Tibial nerve (tissue), 4 donors: ENCODE data around the gene MRPL54. TPM values are rescaled to one million over a fixed set of nuclear protein-coding genes. Genes with fewer than 3 reads are reported as not detected.

Experiments used
- DNase-seq, 2 donors: peaks; one replicate each; pipeline ENCODE4 v3.0.0-alpha.2; 2019; ENCODE audit warnings: low spot score in 2 of 2
- H3K27ac ChIP-seq, 4 donors: fragments of 200-600 bp; sonication (generic) in 3 of 4; one replicate each; pipeline ENCODE4 v1.5.1; 2017 to 2019; ENCODE audit warnings: mild to moderate bottlenecking in 1 of 4
- H3K27me3 ChIP-seq, 2 donors: fragments of 200-600 bp; sonication (generic) in 1 of 2; one replicate each; pipeline versions ENCODE4 v1.5.1 to v1.6.0; 2017 to 2019
- H3K36me3 ChIP-seq, 3 donors: fragments of 200-600 bp; sonication (generic); one replicate each; pipeline ENCODE4 v1.5.1; 2018 to 2019
- H3K4me1 ChIP-seq, 4 donors: fragments of 200-600 bp; sonication (generic) in 3 of 4; one replicate each; pipeline ENCODE4 v1.5.1; 2017 to 2019
- H3K4me3 ChIP-seq, 4 donors: fragments of 200-600 bp; sonication (generic) in 3 of 4; one replicate each; pipeline ENCODE4 v1.5.1; 2017 to 2019; ENCODE audit warnings: mild to moderate bottlenecking in 1 of 4, moderate library complexity in 1 of 4
- H3K9me3 ChIP-seq, 4 donors: fragments of 200-600 bp; sonication (generic) in 3 of 4; one replicate each; pipeline ENCODE4 v1.5.1; 2017 to 2019
- EP300 ChIP-seq, 2 donors: sonication (generic); formaldehyde crosslinking; IDR thresholded peaks; one replicate each; pipeline ENCODE4 v1.6.1; 2017; ENCODE audit warnings: antibody characterized with exemption in 2 of 2, mild to moderate bottlenecking in 1 of 2
- POLR2A ChIP-seq, 2 donors: fragments of 450-650 bp; IDR thresholded peaks; one replicate each; pipeline ENCODE4 v1.6.1; 2017; ENCODE audit warnings: antibody characterized with exemption in 2 of 2, mild to moderate bottlenecking in 2 of 2, moderate library complexity in 2 of 2
- WGBS, 2 donors: methylation state at CpG; one replicate each; pipeline ENCODE4 v1.1.5; 2018; 5-methylcytosine and 5-hydroxymethylcytosine counted together
- total RNA-seq, 4 donors: library from RNA; depleted of rRNA; stranded (reverse); fragments of >200 nt; gene quantifications; one replicate each; pipeline ENCODE4 v1.1.0, GENCODE V29; 2016
- TF ChIP-seq, protein P1 (sequence below), 5 experiments: fragments of 200-600 bp in 3 of 5; fragments of 450-650 bp in 2 of 5; sonication (generic) in 3 of 5; IDR thresholded peaks; one replicate each; pipeline ENCODE4 v1.5.1; 2016 to 2019; ENCODE audit warnings: antibody characterized with exemption in 5 of 5, mild to moderate bottlenecking in 3 of 5, moderate library complexity in 2 of 5

The MRPL54 gene
- total RNA-seq, 4 donors from 2014 or later = 44.1 to 111 (median 59.2) TPM

DNA sequence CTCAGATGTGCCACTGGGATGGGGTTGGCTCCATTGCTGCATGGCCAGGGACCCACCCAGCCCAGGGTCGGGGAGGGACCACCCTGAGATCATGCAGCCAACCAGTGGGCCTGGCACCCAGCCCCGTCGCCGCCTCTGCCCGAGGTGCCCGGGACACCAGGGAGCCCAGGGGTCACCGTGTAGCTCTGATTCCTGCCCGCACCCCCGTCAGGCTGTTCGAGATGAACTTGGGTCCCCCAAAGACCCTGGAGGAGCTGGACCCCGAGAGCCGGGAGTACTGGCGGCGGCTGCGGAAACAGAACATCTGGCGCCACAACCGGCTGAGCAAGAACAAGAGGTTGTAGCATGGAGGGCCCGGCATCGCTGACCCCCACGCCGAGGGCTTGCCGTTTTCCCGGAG is 4.6 kb downstream of the MRPL54 start:
- no peaks in the 10 kb centered on the region for H3K9me3 ChIP-seq
- H3K4me3 ChIP-seq = no peak overlapping the region
- WGBS, 2 donors = 80 to 90% methylated on average over 1 to 23 of the region's 23 CpGs
- DNase-seq = no peak
- no peak for TF ChIP-seq EP300 (IDR thresholded peaks at IDR 0.05)
- no peak for TF ChIP-seq POLR2A (IDR thresholded peaks at IDR 0.05)
- TF ChIP-seq, protein P1, sequence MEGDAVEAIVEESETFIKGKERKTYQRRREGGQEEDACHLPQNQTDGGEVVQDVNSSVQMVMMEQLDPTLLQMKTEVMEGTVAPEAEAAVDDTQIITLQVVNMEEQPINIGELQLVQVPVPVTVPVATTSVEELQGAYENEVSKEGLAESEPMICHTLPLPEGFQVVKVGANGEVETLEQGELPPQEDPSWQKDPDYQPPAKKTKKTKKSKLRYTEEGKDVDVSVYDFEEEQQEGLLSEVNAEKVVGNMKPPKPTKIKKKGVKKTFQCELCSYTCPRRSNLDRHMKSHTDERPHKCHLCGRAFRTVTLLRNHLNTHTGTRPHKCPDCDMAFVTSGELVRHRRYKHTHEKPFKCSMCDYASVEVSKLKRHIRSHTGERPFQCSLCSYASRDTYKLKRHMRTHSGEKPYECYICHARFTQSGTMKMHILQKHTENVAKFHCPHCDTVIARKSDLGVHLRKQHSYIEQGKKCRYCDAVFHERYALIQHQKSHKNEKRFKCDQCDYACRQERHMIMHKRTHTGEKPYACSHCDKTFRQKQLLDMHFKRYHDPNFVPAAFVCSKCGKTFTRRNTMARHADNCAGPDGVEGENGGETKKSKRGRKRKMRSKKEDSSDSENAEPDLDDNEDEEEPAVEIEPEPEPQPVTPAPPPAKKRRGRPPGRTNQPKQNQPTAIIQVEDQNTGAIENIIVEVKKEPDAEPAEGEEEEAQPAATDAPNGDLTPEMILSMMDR (IDR thresholded peaks at IDR 0.05) = no peak
- peaks cover 0 to 10% (median under 1%) of the 10 kb centered on the region in 4 donors for H3K4me1 ChIP-seq
- peaks cover 0 to 56% (median 14%) of the 10 kb centered on the region in 3 donors for H3K36me3 ChIP-seq
- H3K27me3 ChIP-seq = no peaks in the 10 kb centered on the region
- no peak overlapping the region for H3K27ac ChIP-seq

DNA sequence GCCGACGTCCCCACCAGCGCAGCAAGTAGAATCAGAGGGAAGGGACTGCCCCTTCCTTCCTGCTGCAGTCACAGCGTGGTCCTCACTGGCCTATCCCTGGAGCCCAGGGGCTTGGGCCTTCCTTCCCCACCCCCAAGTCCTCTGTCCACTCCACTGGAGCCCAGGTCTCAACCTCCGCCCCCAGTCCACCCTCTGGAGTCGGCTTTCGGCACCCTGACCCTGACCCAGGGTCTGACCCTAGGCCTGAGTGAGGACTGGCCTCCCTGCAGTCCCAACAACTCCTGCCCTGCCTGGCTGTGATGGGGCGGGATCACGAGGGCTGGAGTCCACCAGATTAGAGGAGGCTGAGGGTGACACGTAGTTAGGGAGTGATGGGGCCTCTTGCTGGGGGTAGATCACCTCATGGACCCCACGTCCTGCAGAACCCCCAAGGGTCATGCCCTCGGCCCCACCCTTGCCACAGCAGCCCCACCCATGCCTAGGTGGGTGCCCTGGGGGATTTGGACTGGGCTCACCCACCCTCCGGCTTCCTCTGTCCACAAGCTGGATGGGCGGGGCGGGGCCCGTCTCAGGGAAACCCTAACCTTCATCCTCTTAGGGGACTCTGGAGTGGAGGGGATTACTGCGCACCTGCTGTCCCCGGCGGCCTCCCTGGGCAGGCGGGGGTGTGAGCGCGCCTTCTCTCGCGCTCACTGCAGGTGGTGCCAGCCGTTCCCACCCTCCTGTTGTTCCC is 5.7 kb downstream of the MRPL54 start:
- DNase-seq = no peak
- H3K27ac ChIP-seq = no peak overlapping the region
- H3K27me3 ChIP-seq = no peaks in the 10 kb centered on the region
- 82 to 89% methylated on average over 21 to 22 of the region's 25 CpGs for WGBS, 2 donors
- no peak overlapping the region for H3K4me3 ChIP-seq
- peaks cover 0 to 4% (median 0%) of the 10 kb centered on the region in 4 donors for H3K4me1 ChIP-seq
- H3K36me3 ChIP-seq = peaks cover 0 to 56% (median 14%) of the 10 kb centered on the region in 3 donors
- TF ChIP-seq POLR2A (IDR thresholded peaks at IDR 0.05) (no peak), EP300 (IDR thresholded peaks at IDR 0.05) (no peak)
- TF ChIP-seq, protein P1 (IDR thresholded peaks at IDR 0.05) = no peak
- no peaks in the 10 kb centered on the region for H3K9me3 ChIP-seq

DNA sequence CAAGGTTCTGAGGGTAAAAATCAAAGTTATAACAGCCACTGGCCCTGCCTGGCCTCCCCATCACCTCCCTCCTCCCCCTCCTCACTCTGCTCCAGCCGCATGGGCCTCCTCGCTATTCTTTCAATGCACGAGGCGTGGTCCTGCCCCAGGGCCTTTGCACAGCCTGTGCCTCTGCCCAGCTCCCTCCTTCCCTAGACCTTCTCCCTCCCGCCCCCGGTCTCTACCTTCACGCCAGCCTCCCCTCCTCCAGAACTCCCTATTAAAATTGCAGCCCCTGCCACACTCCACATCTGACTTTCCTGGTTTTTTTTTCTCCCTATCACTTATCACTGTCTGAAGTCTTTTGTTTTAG is 6.2 kb downstream of the MRPL54 start:
- TF ChIP-seq, protein P1 (IDR thresholded peaks at IDR 0.05) = no peak
- TF ChIP-seq EP300 (IDR thresholded peaks at IDR 0.05) (no peak), POLR2A (IDR thresholded peaks at IDR 0.05) (no peak)
- no peaks in the 10 kb centered on the region for H3K4me1 ChIP-seq
- WGBS, 2 donors = 83 to 89% methylated on average over 7 of the region's 7 CpGs

DNA sequence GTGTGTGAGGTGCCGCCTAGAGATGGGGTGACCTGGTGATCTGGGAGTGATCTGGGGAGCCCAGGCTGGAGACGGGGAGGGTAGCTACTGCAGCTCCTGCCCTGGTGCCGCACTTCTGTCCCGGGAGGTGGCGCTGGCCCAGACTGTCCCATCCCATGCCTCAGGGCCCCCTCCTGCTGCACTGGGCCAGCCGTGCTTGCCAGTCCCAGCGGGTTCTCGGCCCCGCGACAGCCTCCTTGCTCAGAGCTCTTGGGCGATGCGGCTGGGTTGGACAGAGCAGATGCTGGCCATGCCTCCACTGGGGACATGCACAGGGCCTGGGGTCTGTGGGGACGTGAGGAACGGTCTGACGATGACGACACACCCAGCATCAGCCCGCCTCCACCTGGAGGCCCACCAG is 7.0 kb downstream of the MRPL54 start:
- DNase-seq = no peak
- no peak overlapping the region for H3K4me3 ChIP-seq
- H3K4me1 ChIP-seq = no peaks in the 10 kb centered on the region
- 84 to 87% methylated on average over 5 to 13 of the region's 17 CpGs for WGBS, 2 donors
- no peaks in the 10 kb centered on the region for H3K27me3 ChIP-seq
- no peaks in the 10 kb centered on the region for H3K9me3 ChIP-seq
- TF ChIP-seq POLR2A (IDR thresholded peaks at IDR 0.05) (no peak), EP300 (IDR thresholded peaks at IDR 0.05) (no peak)
- TF ChIP-seq, protein P1 (IDR thresholded peaks at IDR 0.05) = no peak
- no peak overlapping the region for H3K27ac ChIP-seq
- peaks cover 0 to 56% (median 14%) of the 10 kb centered on the region in 3 donors for H3K36me3 ChIP-seq

More for the DNA sequence above, 6.2 kb downstream of the MRPL54 start:
- Histone ChIP-seq H3K4me3 (no peak overlapping the region), H3K27me3 (no peaks in the 10 kb centered on the region), H3K9me3 (no peaks in the 10 kb centered on the region), H3K27ac (no peak overlapping the region), H3K36me3 (peaks cover 0 to 56% (median 14%) of the 10 kb centered on the region in 3 donors)
- DNase-seq = no peak

DNA sequence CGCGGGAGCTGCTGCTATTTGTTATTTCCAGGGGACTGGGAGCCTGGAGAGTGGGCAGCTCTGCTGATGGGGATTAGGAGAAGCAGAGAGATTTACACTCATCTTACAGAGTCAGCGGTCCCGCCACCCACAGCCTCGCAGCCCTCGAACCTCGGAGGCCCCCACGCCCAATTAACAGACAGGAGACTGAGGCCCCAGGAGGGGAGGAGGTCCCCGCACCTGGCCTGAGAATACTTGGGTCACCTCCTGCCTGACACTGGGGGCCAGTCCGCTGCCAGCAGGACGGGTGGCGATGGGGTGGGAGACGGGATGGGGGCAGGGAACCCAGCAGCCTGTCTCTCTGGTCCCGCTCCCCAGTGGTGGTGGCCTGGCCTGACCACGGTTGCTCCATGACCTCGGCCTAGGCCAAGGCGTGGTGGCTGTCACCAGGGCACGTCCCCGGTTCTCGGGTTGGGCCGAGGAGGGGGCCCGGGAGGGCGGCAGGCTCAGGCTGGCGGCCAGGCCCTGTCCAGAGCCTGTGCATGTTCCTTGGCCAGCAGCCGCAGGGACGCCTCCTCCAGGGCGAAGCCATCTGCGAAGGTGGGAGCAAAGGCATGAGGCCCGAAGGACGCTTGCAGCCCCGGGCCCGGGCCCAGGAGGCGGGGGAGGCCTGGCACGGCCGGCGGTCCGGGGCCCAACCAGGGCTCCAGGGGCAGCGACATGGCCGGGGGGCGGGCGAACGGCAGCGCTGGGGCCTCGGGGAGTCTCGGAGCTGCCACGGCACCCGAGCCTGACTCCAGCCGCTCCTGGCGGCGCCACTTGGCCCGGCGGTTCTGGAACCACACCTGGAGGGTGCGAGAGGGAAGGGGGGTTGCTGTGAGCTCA is 7.9 kb downstream of the MRPL54 start:
- TF ChIP-seq EP300 (IDR thresholded peaks at IDR 0.05) (no peak), POLR2A (IDR thresholded peaks at IDR 0.05) (no peak)
- TF ChIP-seq, protein P1 (IDR thresholded peaks at IDR 0.05) = no peak
- Histone ChIP-seq H3K4me1 (no peaks in the 10 kb centered on the region), H3K36me3 (peaks cover 0 to 51% (median 11%) of the 10 kb centered on the region in 3 donors), H3K9me3 (no peaks in the 10 kb centered on the region), H3K27me3 (no peaks in the 10 kb centered on the region), H3K4me3 (no peak overlapping the region), H3K27ac (no peak overlapping the region)
- 73 to 75% methylated on average over 30 to 49 of the region's 53 CpGs for WGBS, 2 donors
- no peak for DNase-seq
